H9 (cell line): ENCODE measurements around the gene TAAR9. TPM values are rescaled to one million over a fixed set of nuclear protein-coding genes. Genes with fewer than 3 reads are reported as not detected.

Source experiments
- DNase-seq: peaks from one replicate; pipeline ENCODE4 v3.0.0-alpha.2; 2017
- H2AFZ ChIP-seq: one replicate; pipeline ENCODE4 v1.6.1; 2013; ENCODE audit warnings: mild to moderate bottlenecking, low read length, control low read depth, moderate library complexity
- H2AK5ac ChIP-seq: 2 replicates; pipeline ENCODE4 v1.6.1; 2013; ENCODE audit warnings: low read length, control low read depth, mixed read lengths; ENCODE audit not compliant: insufficient read length
- H2BK120ac ChIP-seq: one replicate; pipeline ENCODE4 v1.6.1; 2013; ENCODE audit warnings: low read depth, mild to moderate bottlenecking, low read length, control low read depth, inconsistent platforms; ENCODE audit not compliant: poor library complexity, severe bottlenecking
- H2BK12ac ChIP-seq: 2 replicates; pipeline ENCODE4 v1.6.1; 2013; ENCODE audit warnings: low read length, control low read depth, mixed read lengths, low read depth; ENCODE audit not compliant: insufficient read length
- H2BK15ac ChIP-seq: 2 replicates; pipeline ENCODE4 v1.6.1; 2013; ENCODE audit warnings: low read depth, low read length, control low read depth
- H2BK20ac ChIP-seq: one replicate; pipeline ENCODE4 v1.6.1; 2013; ENCODE audit warnings: low read depth, mild to moderate bottlenecking, low read length, control low read depth, inconsistent platforms; ENCODE audit not compliant: poor library complexity, severe bottlenecking
- H2BK5ac ChIP-seq: 2 replicates; pipeline ENCODE4 v1.6.1; 2013; ENCODE audit warnings: low read length, control low read depth, mixed read lengths; ENCODE audit not compliant: insufficient read length
- H3K14ac ChIP-seq: 2 replicates; pipeline ENCODE4 v1.6.1; 2013; ENCODE audit warnings: low read length, control low read depth; ENCODE audit not compliant: insufficient read depth
- H3K18ac ChIP-seq: 2 replicates; pipeline ENCODE4 v1.6.1; 2013; ENCODE audit warnings: low read depth, mild to moderate bottlenecking, mixed read lengths, low read length, control low read depth; ENCODE audit not compliant: insufficient read length
- H3K23ac ChIP-seq: 2 replicates; pipeline ENCODE4 v1.6.1; 2013; ENCODE audit warnings: low read length, control low read depth, mixed read lengths, low read depth; ENCODE audit not compliant: insufficient read length
- H3K23me2 ChIP-seq: 2 replicates; pipeline ENCODE4 v1.6.1; 2013; ENCODE audit warnings: low read depth, mild to moderate bottlenecking, mixed read lengths, low read length, control low read depth; ENCODE audit not compliant: insufficient read length, poor library complexity, severe bottlenecking
- H3K27ac ChIP-seq: 2 replicates; pipeline ENCODE4 v1.5.1; 2013; ENCODE audit warnings: low read length, control low read depth, mixed read lengths, low read depth; ENCODE audit not compliant: insufficient read length
- H3K27me3 ChIP-seq: 2 replicates; pipeline ENCODE4 v1.6.1; 2013; ENCODE audit warnings: low read length, control low read depth, inconsistent platforms; ENCODE audit not compliant: insufficient read depth
- H3K4ac ChIP-seq: 2 replicates; pipeline ENCODE4 v1.6.1; 2013; ENCODE audit warnings: low read depth, mild to moderate bottlenecking, control low read depth, inconsistent platforms, low read length, moderate library complexity
- H3K4me1 ChIP-seq: 2 replicates; pipeline ENCODE4 v1.6.1; 2013; ENCODE audit warnings: low read length, control low read depth, inconsistent platforms; ENCODE audit not compliant: insufficient read depth
- H3K4me2 ChIP-seq: 2 replicates; pipeline ENCODE4 v1.6.1; 2013; ENCODE audit warnings: low read length, control low read depth, mixed read lengths; ENCODE audit not compliant: insufficient read length, insufficient read depth
- H3K56ac ChIP-seq: 2 replicates; pipeline ENCODE4 v1.6.1; 2013; ENCODE audit warnings: low read depth, mild to moderate bottlenecking, mixed read lengths, low read length, control low read depth; ENCODE audit not compliant: insufficient read length
- H3K79me1 ChIP-seq: 2 replicates; pipeline ENCODE4 v1.6.1; 2013; ENCODE audit warnings: low read depth, mild to moderate bottlenecking, moderate library complexity, low read length, control low read depth, inconsistent platforms; ENCODE audit not compliant: insufficient read depth, poor library complexity, severe bottlenecking
- H3K79me2 ChIP-seq: 2 replicates; pipeline ENCODE4 v1.6.1; 2013; ENCODE audit warnings: low read length, control low read depth, inconsistent platforms; ENCODE audit not compliant: insufficient read depth
- H3K9ac ChIP-seq: 2 replicates; pipeline ENCODE4 v1.6.1; 2013; ENCODE audit warnings: low read length, control low read depth, mixed read lengths; ENCODE audit not compliant: insufficient read length; ENCODE audit errors: extremely low read depth
- H3K9me3 ChIP-seq: one replicate; pipeline ENCODE4 v1.6.1; 2013; ENCODE audit warnings: low read depth, low read length, inconsistent platforms; ENCODE audit not compliant: control insufficient read depth
- H3T11ph ChIP-seq: one replicate; pipeline ENCODE4 v1.6.1; 2013; ENCODE audit warnings: mild to moderate bottlenecking, low read length, control low read depth, inconsistent platforms
- H4K20me1 ChIP-seq: one replicate; pipeline ENCODE4 v1.6.1; 2013; ENCODE audit not compliant: control insufficient read depth, insufficient read length, insufficient read depth
- H4K5ac ChIP-seq: 2 replicates; pipeline ENCODE4 v1.6.1; 2013; ENCODE audit warnings: low read depth, mild to moderate bottlenecking, mixed read lengths, low read length, control low read depth; ENCODE audit not compliant: insufficient read length
- H4K8ac ChIP-seq: replicated peaks from 2 replicates; pipeline ENCODE4 v1.6.1; 2013; ENCODE audit warnings: low read length, control low read depth, mixed read lengths, low read depth; ENCODE audit not compliant: insufficient read length
- H4K91ac ChIP-seq: 2 replicates; pipeline ENCODE4 v1.6.1; 2013; ENCODE audit warnings: low read depth, mild to moderate bottlenecking, moderate library complexity, mixed read lengths, low read length, control low read depth; ENCODE audit not compliant: insufficient read length
- H3K27ac Mint-ChIP-seq, 3 experiments: 2 replicates in 2 of 3; 3 replicates in 1 of 3; pipeline ENCODE4 v1.8.0; 2020 to 2021; ENCODE audit warnings: mixed read lengths in 3 of 3, mild to moderate bottlenecking in 1 of 3, moderate library complexity in 1 of 3
- H3K27me3 Mint-ChIP-seq: 2 replicates; pipeline ENCODE4 v1.8.0; 2021; ENCODE audit warnings: low read depth, mild to moderate bottlenecking, moderate library complexity, mixed read lengths
- H3K36me3 Mint-ChIP-seq, 3 experiments: 2 replicates in 2 of 3; 3 replicates in 1 of 3; pipeline ENCODE4 v1.8.0; 2020 to 2021; ENCODE audit warnings: low read depth in 3 of 3, mixed read lengths in 3 of 3; ENCODE audit not compliant: insufficient read depth in 1 of 3
- H3K4me1 Mint-ChIP-seq, 2 experiments: 2 replicates each; pipeline ENCODE4 v1.8.0; 2020; ENCODE audit warnings: mixed read lengths in 2 of 2
- H3K4me3 Mint-ChIP-seq, 2 experiments: 2 replicates in 1 of 2; 3 replicates in 1 of 2; pipeline ENCODE4 v1.8.0; 2020 to 2021; ENCODE audit warnings: mild to moderate bottlenecking in 2 of 2, mixed read lengths in 2 of 2, moderate library complexity in 1 of 2
- H3K9me3 Mint-ChIP-seq, 2 experiments: 2 replicates in 1 of 2; 3 replicates in 1 of 2; pipeline ENCODE4 v1.8.0; 2020; ENCODE audit warnings: mild to moderate bottlenecking in 2 of 2, mixed read lengths in 2 of 2, moderate library complexity in 1 of 2
- CTCF ChIP-seq: fragments of 200-600 bp; sonication (generic); conservative IDR thresholded peaks from 3 replicates; pipeline ENCODE4 v1.8.0; 2021; ENCODE audit warnings: antibody characterized with exemption, mild to moderate bottlenecking
- WGBS: extraction: QIAGEN DNeasy Blood & Tissue Kit; methylation state at CpG from one replicate; pipeline ENCODE4 v1.1.7; 2013; ENCODE audit warnings: missing lambda C conversion rate, low lambda C conversion rate, mixed read lengths; ENCODE audit not compliant: insufficient read length; ENCODE audit errors: extremely low coverage; 5-methylcytosine and 5-hydroxymethylcytosine counted together
- total RNA-seq: library from RNA; stranded (reverse); gene quantifications from 2 replicates; pipeline ENCODE4 v1.2.1, GENCODE V29; 2021

TAAR9 gene
- total RNA-seq, 1 experiment from 2014 or later: not detected

DNA sequence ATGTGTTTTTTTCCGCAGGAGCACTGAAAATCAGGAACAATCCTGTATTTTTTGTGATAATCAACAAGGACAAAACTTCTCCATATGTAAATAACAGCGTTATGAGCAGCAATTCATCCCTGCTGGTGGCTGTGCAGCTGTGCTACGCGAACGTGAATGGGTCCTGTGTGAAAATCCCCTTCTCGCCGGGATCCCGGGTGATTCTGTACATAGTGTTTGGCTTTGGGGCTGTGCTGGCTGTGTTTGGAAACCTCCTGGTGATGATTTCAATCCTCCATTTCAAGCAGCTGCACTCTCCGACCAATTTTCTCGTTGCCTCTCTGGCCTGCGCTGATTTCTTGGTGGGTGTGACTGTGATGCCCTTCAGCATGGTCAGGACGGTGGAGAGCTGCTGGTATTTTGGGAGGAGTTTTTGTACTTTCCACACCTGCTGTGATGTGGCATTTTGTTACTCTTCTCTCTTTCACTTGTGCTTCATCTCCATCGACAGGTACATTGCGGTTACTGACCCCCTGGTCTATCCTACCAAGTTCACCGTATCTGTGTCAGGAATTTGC lies 32.2 kb downstream of the TAAR9 start, which contains the start of gene TAAR6:
TAAR6 (plus strand) TSS at position 102 of the 557 bp plus-strand sequence; CDS start at position 102, 0 bp downstream.
- no peak within 1 kb of the TSS for H3K4ac ChIP-seq
- DNase-seq: no peak
- no peak within 1 kb of the TSS for H2AK5ac ChIP-seq
- Mint-ChIP-seq H3K9me3 (no peaks in the 10 kb centered on the region; a peak in 2 of 5 replicates), H3K4me1 (peaks cover 32% of the 10 kb centered on the region in 2 experiments), H3K36me3 (no peaks in the 10 kb centered on the region), H3K4me3 (no peak within 1 kb of the TSS; a peak in 1 of 5 replicates), H3K27me3 (no peaks in the 10 kb centered on the region), H3K27ac (peak within 1 kb of the TSS in 2 of 3 experiments; percentile 73 to 86; a peak in 3 of 7 replicates)
- H4K5ac ChIP-seq: no peak within 1 kb of the TSS
- no peak within 1 kb of the TSS for H3K23ac ChIP-seq
- no peaks in the 10 kb centered on the region for H3K27me3 ChIP-seq
- no peaks in the 10 kb centered on the region for H3K79me2 ChIP-seq
- no peak within 1 kb of the TSS for H2BK12ac ChIP-seq
- no peak within 1 kb of the TSS for H3K9ac ChIP-seq
- no peak within 1 kb of the TSS for H3K56ac ChIP-seq
- H2BK5ac ChIP-seq: no peak within 1 kb of the TSS
- H3K79me1 ChIP-seq: no peaks in the 10 kb centered on the region
- peaks cover 7% of the 10 kb centered on the region; the same call in 1 of the 2 replicates for H3K4me1 ChIP-seq
- no peak within 1 kb of the TSS for H2BK120ac ChIP-seq
- no peak within 1 kb of the TSS for H3T11ph ChIP-seq
- no peak within 1 kb of the TSS for H4K8ac ChIP-seq
- H4K91ac ChIP-seq: no peak within 1 kb of the TSS
- H3K18ac ChIP-seq: no peak within 1 kb of the TSS
- H3K23me2 ChIP-seq: no peaks in the 10 kb centered on the region
- H4K20me1 ChIP-seq: no peaks in the 10 kb centered on the region
- H2BK15ac ChIP-seq: no peak within 1 kb of the TSS
- H3K9me3 ChIP-seq: no peaks in the 10 kb centered on the region
- no peak within 1 kb of the TSS for H3K14ac ChIP-seq
- H3K4me2 ChIP-seq: no peak within 1 kb of the TSS
- no peak for TF ChIP-seq CTCF
- no peak within 1 kb of the TSS for H2BK20ac ChIP-seq
- H3K27ac ChIP-seq: no peak within 1 kb of the TSS
- no CpG with 5 or more reads among the region's 15 CpGs for WGBS
- H2AFZ ChIP-seq: no peak within 1 kb of the TSS
